OCI-LY7 (cell line): ENCODE data around the gene MOK. TPM values are rescaled to one million over a fixed set of nuclear protein-coding genes. Genes with fewer than 3 reads are reported as not detected.

Source experiments
- BruUV-seq: library from RNA; stranded (reverse); fragments of 400-500 nt; replicated peaks from 2 replicates; lab custom pipeline; 2021; lab: Mats Ljungman, UMichigan
- CTCF ChIA-PET: fragments of 300-600 bp; sonication (Branson Sonifier 250); formaldehyde crosslinking; loops from one replicate; lab custom pipeline; 2022; ENCODE audit warnings: antibody characterized with exemption; ENCODE audit not compliant: unreplicated experiment; lab: Charles Lee
- POLR2A ChIA-PET: fragments of 300-600 bp; sonication (Branson Sonifier 250); formaldehyde crosslinking; loops from one replicate; lab custom pipeline; 2022; ENCODE audit warnings: antibody characterized with exemption; lab: Charles Lee
- DNase-seq: peaks from one replicate; pipeline ENCODE4 v3.0.0-alpha.2; 2015; ENCODE audit warnings: low spot score
- H2AFZ ChIP-seq: fragments of 200-600 bp; sonication (generic), shearing (Covaris generic); 2 replicates; pipeline ENCODE4 v1.6.1; 2014; ENCODE audit warnings: mild to moderate bottlenecking, antibody characterized with exemption, low read length, moderate library complexity
- H3K27ac ChIP-seq: fragments of 200-600 bp; sonication (generic); 2 replicates; pipeline ENCODE4 v1.5.1; 2014; ENCODE audit warnings: mixed run types, low read depth, mild to moderate bottlenecking, moderate library complexity, low read length, inconsistent platforms; ENCODE audit not compliant: poor library complexity, severe bottlenecking
- H3K36me3 ChIP-seq: fragments of 200-600 bp; sonication (generic); 2 replicates; pipeline ENCODE4 v1.6.1; 2014; ENCODE audit warnings: mild to moderate bottlenecking, antibody characterized with exemption, low read length, moderate library complexity, mixed read lengths; ENCODE audit not compliant: insufficient read depth
- H3K4me1 ChIP-seq: fragments of 200-600 bp; sonication (generic); 2 replicates; pipeline ENCODE4 v1.5.1; 2014; ENCODE audit warnings: mild to moderate bottlenecking, low read length; ENCODE audit not compliant: insufficient read depth, poor library complexity, severe bottlenecking
- H3K4me2 ChIP-seq: fragments of 200-600 bp; sonication (generic); 2 replicates; pipeline ENCODE4 v1.6.1; 2014; ENCODE audit warnings: mild to moderate bottlenecking, low read length
- H3K4me3 ChIP-seq: fragments of 200-600 bp; sonication (generic); 2 replicates; pipeline ENCODE4 v1.5.1; 2014; ENCODE audit warnings: mild to moderate bottlenecking, low read depth, low read length; ENCODE audit not compliant: poor library complexity, severe bottlenecking
- H3K79me2 ChIP-seq: fragments of 200-600 bp; sonication (generic); 2 replicates; pipeline ENCODE4 v1.6.1; 2016; ENCODE audit warnings: low read depth, mild to moderate bottlenecking, low read length, moderate library complexity, mixed read lengths; ENCODE audit not compliant: insufficient read depth
- H3K9me2 ChIP-seq: fragments of 200-600 bp; sonication (generic); 2 replicates; pipeline ENCODE4 v1.6.1; 2016; ENCODE audit warnings: mild to moderate bottlenecking, low read length, mixed read lengths; ENCODE audit not compliant: insufficient read depth
- H3K9me3 ChIP-seq: fragments of 200-600 bp; sonication (generic); 2 replicates; pipeline ENCODE4 v1.6.1; 2014; ENCODE audit warnings: mild to moderate bottlenecking, mixed run types, low read length, mixed read lengths
- H4K20me1 ChIP-seq: fragments of 200-600 bp; sonication (generic); 2 replicates; pipeline ENCODE4 v1.6.1; 2014; ENCODE audit warnings: mild to moderate bottlenecking, antibody characterized with exemption, low read length, moderate library complexity, mixed read lengths; ENCODE audit not compliant: insufficient read depth
- EZH2phosphoT487 ChIP-seq: fragments of 200-600 bp; sonication (generic); IDR thresholded peaks from 2 replicates; pipeline ENCODE4 v1.6.1; 2018; ENCODE audit warnings: low read depth, borderline replicate concordance, mild to moderate bottlenecking, mixed run types, antibody characterized with exemption, low read length, moderate library complexity, mixed read lengths
- intact Hi-C: fragments of 100-400 bp; cut with micrococcal nuclease; formaldehyde crosslinking; loops from one replicate; pipeline ENCODE4 v1.10.0; 2022; ENCODE audit not compliant: unreplicated experiment
- total RNA-seq, 2 experiments: library from RNA; depleted of rRNA in 1 of 2; stranded (reverse); fragments of >200 nt in 1 of 2; shearing (Covaris generic) in 1 of 2; gene quantifications; 2 replicates each; pipeline ENCODE4 v1.2.3, GENCODE V29; 2014 to 2022
- TF ChIP-seq, protein P1 (sequence below): fragments of 200-600 bp; sonication (generic); conservative IDR thresholded peaks from 2 replicates; pipeline ENCODE4 v1.5.1; 2014; ENCODE audit warnings: mild to moderate bottlenecking, antibody characterized with exemption, low read length, moderate library complexity, mixed read lengths

Gene MOK
- total RNA-seq, 2 experiments from 2014 or later, result 2.2 to 4.0 TPM

DNA sequence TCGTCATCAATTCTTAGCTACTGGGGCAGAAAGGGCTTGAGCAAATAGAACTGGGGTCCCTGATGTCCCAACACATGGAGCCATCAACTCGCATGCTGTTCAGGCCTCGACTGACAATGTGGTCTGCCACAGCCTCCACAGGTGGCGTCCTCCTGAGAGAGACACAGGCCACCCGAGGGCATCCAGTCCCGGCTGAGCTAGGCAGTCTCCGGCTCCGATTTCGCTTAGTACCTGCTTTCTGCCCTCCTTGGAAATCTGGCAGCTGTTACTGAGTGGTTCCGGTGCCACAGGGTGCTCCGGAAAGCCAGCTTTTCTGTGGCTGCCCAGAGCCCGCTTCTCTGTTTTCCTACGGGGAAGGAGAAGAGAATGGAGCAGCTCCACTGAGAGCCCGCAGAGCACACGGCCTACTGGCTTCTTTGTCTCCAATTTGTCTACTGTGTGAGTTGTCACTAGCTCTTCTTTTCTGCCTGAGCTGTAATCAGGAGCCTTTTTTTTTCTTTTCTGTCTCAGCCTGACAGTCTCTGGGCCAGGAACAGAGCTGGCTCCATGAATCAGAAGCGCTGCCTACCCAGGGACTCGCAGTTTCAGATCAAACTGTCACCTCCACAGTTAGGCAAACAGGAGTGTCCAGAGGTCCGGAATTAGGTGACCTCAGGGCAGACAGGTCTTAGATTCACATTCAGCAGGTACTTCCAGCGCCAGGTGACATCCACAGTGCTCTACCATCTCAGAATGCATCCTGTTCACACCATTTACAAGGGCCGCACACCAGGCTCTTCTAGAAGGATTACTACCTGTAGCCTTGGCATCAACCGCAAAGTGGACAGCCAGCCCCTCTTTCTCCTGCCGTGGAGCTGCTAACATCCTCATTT lies 73.3 kb downstream of the MOK start:
- H2AFZ ChIP-seq, result no peak overlapping the region
- H3K36me3 ChIP-seq, result no peaks in the 10 kb centered on the region
- no peak overlapping the region for H3K27ac ChIP-seq
- intact Hi-C loops, result no loop called here
- CTCF ChIA-PET, result no interaction called here
- no peaks in the 10 kb centered on the region for H3K9me2 ChIP-seq
- no peak overlapping the region for H3K4me3 ChIP-seq
- no peak overlapping the region for H3K4me2 ChIP-seq
- no peak for TF ChIP-seq EZH2phosphoT487
- TF ChIP-seq, protein P1, sequence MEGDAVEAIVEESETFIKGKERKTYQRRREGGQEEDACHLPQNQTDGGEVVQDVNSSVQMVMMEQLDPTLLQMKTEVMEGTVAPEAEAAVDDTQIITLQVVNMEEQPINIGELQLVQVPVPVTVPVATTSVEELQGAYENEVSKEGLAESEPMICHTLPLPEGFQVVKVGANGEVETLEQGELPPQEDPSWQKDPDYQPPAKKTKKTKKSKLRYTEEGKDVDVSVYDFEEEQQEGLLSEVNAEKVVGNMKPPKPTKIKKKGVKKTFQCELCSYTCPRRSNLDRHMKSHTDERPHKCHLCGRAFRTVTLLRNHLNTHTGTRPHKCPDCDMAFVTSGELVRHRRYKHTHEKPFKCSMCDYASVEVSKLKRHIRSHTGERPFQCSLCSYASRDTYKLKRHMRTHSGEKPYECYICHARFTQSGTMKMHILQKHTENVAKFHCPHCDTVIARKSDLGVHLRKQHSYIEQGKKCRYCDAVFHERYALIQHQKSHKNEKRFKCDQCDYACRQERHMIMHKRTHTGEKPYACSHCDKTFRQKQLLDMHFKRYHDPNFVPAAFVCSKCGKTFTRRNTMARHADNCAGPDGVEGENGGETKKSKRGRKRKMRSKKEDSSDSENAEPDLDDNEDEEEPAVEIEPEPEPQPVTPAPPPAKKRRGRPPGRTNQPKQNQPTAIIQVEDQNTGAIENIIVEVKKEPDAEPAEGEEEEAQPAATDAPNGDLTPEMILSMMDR, result no peak
- no peak for DNase-seq
- H3K9me3 ChIP-seq, result no peaks in the 10 kb centered on the region
- BruUV-seq, result no TSS peak
- POLR2A ChIA-PET, result no interaction called here
- H3K4me1 ChIP-seq, result peaks cover 9% of the 10 kb centered on the region
- no peaks in the 10 kb centered on the region for H3K79me2 ChIP-seq
- no peaks in the 10 kb centered on the region for H4K20me1 ChIP-seq

DNA sequence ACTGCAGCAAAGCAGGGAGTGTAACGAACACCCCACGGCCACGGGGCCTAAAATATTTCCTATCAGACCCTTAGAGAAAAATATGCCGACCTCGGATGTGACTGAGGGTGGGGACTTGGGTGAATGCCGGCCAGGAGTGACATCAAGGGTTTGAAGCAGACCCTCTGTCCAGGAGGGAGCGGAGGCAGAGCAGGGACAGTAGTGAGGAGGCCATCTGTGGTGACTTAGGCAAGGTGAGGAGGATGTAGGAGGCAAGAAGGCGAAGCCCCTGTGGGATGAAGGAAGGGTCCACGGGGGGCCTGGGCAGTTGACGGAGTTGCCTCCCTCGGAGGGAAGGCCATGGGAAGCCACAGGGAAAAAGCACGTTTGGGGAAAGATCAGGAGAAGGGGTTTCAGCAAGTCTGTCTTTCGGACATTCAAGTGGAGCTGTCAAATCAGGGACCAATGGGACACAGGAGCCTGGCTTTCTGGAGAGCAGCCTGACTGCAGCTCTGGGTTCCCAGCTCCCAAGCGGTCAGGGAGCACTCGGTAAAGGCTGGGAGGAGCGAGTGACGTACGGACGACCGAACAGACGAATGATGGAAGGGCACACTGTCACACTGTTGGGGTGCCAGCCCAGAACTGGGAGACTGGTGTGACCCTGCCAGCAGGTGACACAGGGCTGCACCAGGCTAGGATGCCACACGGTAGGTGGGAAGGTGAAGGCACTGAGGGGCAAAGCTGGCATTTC lies 74.3 kb downstream of the MOK start:
- H3K4me3 ChIP-seq, result no peak overlapping the region
- TF ChIP-seq, protein P1, result no peak
- TF ChIP-seq EZH2phosphoT487, result no peak
- no TSS peak for BruUV-seq
- intact Hi-C loops, result no loop called here
- no peaks in the 10 kb centered on the region for H3K9me3 ChIP-seq
- CTCF ChIA-PET, result no interaction called here
- peaks cover 9% of the 10 kb centered on the region for H3K4me1 ChIP-seq
- POLR2A ChIA-PET, result interaction anchor here (0.5 to 1.4 kb wide), 2 partner anchors 35 to 511 kb away, joined by 3 read pairs; no protein-coding TSS in a partner anchor
- DNase-seq, result no peak
- no peak overlapping the region for H3K4me2 ChIP-seq
- no peak overlapping the region for H2AFZ ChIP-seq
- no peak overlapping the region for H3K27ac ChIP-seq
- no peaks in the 10 kb centered on the region for H3K9me2 ChIP-seq
- no peaks in the 10 kb centered on the region for H4K20me1 ChIP-seq
- H3K79me2 ChIP-seq, result no peaks in the 10 kb centered on the region
- no peaks in the 10 kb centered on the region for H3K36me3 ChIP-seq
